NCI-H128 (cell line): Measurements from ENCODE around the gene BTG4.

ENCODE experiments used
- DNase-seq: peaks from one replicate; lab custom pipeline; 2025; ENCODE audit not compliant: unreplicated experiment; lab: John Stamatoyannopoulos, UW

Gene BTG4

DNA sequence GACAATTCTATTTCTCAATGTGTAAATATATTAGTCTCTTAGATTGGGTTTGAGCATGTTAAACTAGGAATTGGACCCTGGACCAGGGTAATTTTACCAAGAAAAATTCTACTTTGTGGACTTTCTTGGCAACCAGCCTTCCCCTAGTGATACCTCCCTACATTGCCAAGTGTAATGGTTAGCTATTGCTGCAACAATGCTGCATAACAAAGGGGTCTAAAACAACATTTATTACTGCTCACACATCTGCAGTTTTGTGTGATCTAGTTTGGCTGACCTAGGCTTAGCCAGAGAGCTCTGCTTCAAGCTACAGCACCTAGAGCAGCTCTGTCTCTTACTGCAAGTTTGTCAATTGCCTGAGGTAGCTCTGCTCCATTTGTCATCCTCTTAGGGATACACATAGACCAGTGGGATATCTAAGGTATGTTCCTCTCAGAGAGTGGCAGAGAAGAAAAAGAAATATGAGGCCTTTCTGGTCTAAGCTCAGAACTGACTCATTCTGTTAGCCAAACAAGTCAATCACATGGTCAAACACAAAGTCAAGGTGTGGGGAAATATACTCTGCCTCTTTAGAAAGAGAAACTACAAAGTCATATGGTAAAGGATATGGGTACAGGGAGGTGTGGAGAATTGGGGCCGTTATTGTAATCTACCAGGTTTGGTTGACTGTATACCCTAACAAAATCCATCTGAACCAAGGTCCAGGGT lies 26.4 kb upstream of the BTG4 start:
- no peak for DNase-seq

- DNase-seq = no peak
These were observed 25.2 kb upstream of the BTG4 start for GRCh38 chr11:111537336-111537860.

GRCh38 chr11:111535281-111535680 lies 23.1 kb upstream of the BTG4 start:
- DNase-seq = no peak

DNA sequence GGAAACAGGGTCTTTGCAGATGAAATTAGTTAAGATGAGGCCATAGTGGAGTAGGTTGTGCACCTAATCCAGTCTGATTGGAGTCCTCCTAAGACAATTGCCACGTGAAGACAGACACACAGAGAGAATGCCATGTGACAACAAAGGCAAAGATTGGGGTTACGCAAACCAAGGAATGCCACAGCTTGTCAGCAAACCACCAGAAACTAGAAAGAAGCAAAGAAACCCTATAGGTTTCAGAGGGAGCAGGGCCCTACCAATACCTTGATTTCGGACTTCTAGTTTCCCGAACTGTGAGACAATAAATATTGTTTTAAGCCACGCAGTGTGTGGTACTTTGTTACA lies 20.2 kb upstream of the BTG4 start:
- no peak for DNase-seq

- no peak for DNase-seq
These were observed 19.6 kb upstream of the BTG4 start for GRCh38 chr11:111531687-111532364.

GRCh38 chr11:111531136-111531535 lies 18.9 kb upstream of the BTG4 start:
- no peak for DNase-seq

GRCh38 chr11:111530091-111530490 lies 17.9 kb upstream of the BTG4 start:
- DNase-seq = no peak

DNA sequence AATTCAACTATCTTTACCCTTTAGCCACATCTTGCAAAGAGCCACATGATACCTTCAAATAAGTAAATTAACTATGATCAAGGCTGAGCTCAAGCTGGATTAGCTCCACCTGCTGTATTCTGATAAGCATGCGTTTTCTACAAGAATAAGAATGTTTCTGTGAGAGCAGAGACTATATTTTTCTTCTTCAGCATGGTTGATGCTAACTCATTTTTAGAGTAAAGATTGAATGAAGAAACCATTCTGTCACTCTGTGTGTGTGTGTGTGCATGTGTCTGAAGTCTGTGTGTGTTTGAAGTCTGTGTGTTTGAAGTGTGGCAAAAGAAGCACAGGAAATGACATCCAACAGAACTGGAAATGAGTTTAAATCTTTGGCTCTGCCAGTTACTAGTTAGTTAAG lies 16.4 kb upstream of the BTG4 start:
- no peak for DNase-seq

- DNase-seq = no peak
These were observed 15.1 kb upstream of the BTG4 start for GRCh38 chr11:111527279-111527678.

DNA sequence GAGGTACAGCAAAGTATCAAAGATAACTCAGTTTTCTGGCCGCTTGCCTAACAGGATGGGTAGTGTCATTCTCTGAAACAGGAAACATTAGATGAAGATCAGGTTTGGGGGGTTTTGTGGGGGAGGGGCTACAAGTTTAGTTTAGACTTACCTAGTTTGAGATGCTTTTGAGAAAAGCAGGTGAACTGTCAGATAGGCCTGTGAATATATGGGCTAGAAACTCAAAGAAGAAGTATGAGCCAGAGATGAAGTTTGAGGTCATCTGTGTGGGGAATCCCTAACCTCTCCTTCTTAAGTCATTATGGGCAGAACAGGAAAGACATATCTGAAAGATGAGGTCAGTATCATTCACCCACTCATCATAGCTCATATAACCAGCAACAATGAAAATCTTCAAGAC lies 14.3 kb upstream of the BTG4 start:
- no peak for DNase-seq

- DNase-seq = no peak
These were observed 13.3 kb upstream of the BTG4 start for GRCh38 chr11:111525456-111525855.

- no peak for DNase-seq
These were observed 11.9 kb upstream of the BTG4 start for GRCh38 chr11:111524056-111524455.

- no peak for DNase-seq
These were observed 11.2 kb upstream of the BTG4 start for GRCh38 chr11:111523343-111523742.

- DNase-seq = no peak
These were observed 10.2 kb upstream of the BTG4 start for GRCh38 chr11:111522426-111522825.

- DNase-seq = no peak
These were observed 8.9 kb upstream of the BTG4 start for GRCh38 chr11:111521135-111521534.

- DNase-seq = no peak
These were observed 8.4 kb upstream of the BTG4 start for GRCh38 chr11:111520560-111520959.

DNA sequence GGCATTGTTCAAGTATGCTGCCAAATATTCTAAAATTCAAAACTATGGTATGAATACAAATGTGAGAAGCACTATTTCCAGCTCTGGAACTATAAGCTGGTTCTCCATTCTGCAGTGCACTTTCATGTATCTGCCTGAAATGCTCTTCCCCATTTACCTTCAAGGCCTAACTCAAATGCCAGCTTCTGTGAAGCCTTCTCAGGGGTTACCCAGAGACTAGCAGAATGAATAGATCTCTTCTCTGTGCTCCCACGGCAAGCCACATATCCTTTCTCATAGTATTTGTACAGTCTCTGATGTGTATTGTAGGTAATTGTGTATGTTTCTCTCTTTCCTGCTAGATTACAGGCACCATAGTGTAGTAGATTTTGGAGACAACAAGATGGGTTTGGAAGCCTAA lies 6.5 kb upstream of the BTG4 start:
- DNase-seq = no peak

GRCh38 chr11:111515591-111515990 lies 3.4 kb upstream of the BTG4 start:
- DNase-seq = no peak

GRCh38 chr11:111514216-111515031 lies 2.2 kb upstream of the BTG4 start, which contains the start of gene HOATZ:
TSS of gene HOATZ (plus strand) at chr11:111514778. CDS start at chr11:111514785, 7 bp downstream.
- no peak for DNase-seq

DNA sequence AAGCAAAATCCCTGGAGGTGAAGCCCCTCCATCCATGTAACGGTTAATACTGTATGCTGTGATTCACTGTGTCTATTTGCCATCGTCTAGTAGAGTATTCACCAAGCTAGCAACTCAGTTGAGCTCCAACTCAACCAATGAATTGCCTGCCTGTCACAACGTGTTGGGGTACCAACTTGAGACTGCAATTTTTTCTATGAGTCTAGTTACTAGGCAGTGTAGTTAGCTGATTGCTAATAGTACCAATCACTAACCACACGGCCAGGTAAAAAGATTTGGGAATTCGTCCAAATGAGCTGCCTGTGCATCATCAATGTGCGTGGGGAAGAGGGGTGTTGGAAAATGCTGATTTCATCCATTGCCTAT lies 1.0 kb upstream of the BTG4 start:
- no peak for DNase-seq

DNA sequence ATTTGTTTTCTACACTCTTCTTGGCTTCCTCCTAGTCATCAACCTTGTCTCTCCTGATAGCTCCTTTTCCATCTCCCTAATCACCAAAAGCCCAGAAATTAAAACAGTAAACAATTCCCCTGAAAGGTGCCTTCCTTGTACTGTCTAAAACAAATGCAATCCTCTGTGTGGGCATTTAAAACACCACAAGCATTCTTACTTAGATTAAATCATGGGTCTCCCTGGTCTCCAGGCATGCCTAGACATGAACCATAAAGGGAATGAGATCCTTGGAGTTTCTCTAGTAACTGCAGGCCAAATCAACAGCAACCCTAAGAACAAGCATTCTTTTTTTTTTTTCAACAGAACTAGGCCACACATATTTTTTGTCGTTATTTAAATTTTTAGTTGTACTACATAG lies 1.9 kb downstream of the BTG4 start:
- DNase-seq = no peak

DNA sequence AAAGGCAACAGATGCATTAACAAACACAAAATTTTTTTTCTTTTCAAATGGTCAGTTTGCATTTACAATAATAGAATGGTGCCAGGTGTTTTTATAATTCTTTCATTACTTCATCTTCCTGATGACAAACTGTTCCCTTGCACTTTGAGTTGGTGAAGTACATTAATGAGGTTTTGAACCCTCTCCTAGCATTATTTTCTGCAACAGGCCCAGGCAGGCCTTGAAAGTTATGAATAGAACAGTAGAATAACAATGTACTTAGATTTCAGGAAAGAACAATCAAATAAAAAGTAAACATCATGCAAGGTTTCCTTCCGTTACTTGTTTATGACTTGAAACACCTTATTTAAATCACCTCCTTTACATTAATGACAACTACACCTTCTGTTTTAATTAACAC lies 9.6 kb downstream of the BTG4 start:
- no peak for DNase-seq
